Epithelial cell of proximal tubule (primary cell): ENCODE data around the gene PEAK1. TPM values are rescaled to one million over a fixed set of nuclear protein-coding genes. Genes with fewer than 3 reads are reported as not detected.

Experiments
- DNase-seq: peaks from one replicate; pipeline ENCODE4 v3.0.0-alpha.2; 2011; ENCODE audit warnings: low read depth
- H3K4me3 ChIP-seq: 2 replicates; pipeline ENCODE4 v1.5.1; 2011; ENCODE audit warnings: low read depth, mild to moderate bottlenecking, low read length
- total RNA-seq: library from RNA; depleted of rRNA; stranded (reverse); fragments of >200 nt; gene quantifications from 2 replicates; pipeline ENCODE4 v1.2.3, GENCODE V29; 2015
- TF ChIP-seq, protein P1 (sequence below): conservative IDR thresholded peaks from 2 replicates; pipeline ENCODE4 v1.5.1; 2012; ENCODE audit warnings: low read depth, mild to moderate bottlenecking, low read length

Gene PEAK1
- total RNA-seq, 1 donor from 2014 or later = 8.1 TPM

DNA sequence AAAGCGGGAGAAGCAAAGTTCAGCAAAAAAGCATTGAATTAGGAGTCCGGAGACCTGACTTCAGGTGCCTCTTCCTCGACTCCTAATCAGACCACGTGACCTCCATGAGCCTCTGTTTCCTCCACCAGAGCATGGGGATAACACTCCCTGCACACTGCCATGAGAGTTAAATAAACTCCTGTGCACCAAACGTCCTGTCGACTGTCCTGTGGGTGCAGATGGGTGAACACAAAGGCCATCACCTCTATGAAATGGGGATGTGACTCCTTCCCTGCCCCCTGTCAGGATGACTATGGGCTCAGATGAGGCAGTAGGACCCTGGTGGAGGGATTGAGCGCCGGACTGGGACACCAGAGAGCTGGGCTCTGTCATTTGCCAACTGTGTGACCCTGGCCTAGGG is 335.5 kb downstream of the PEAK1 start:
- no peak for DNase-seq
- no peak overlapping the region for H3K4me3 ChIP-seq
- TF ChIP-seq, protein P1, sequence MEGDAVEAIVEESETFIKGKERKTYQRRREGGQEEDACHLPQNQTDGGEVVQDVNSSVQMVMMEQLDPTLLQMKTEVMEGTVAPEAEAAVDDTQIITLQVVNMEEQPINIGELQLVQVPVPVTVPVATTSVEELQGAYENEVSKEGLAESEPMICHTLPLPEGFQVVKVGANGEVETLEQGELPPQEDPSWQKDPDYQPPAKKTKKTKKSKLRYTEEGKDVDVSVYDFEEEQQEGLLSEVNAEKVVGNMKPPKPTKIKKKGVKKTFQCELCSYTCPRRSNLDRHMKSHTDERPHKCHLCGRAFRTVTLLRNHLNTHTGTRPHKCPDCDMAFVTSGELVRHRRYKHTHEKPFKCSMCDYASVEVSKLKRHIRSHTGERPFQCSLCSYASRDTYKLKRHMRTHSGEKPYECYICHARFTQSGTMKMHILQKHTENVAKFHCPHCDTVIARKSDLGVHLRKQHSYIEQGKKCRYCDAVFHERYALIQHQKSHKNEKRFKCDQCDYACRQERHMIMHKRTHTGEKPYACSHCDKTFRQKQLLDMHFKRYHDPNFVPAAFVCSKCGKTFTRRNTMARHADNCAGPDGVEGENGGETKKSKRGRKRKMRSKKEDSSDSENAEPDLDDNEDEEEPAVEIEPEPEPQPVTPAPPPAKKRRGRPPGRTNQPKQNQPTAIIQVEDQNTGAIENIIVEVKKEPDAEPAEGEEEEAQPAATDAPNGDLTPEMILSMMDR = no peak

GRCh38 chr15:77083381-77084160 is 336.3 kb downstream of the PEAK1 start:
- no peak for DNase-seq
- TF ChIP-seq, protein P1 = no peak
- H3K4me3 ChIP-seq = peak overlapping the region; percentile 28

DNA sequence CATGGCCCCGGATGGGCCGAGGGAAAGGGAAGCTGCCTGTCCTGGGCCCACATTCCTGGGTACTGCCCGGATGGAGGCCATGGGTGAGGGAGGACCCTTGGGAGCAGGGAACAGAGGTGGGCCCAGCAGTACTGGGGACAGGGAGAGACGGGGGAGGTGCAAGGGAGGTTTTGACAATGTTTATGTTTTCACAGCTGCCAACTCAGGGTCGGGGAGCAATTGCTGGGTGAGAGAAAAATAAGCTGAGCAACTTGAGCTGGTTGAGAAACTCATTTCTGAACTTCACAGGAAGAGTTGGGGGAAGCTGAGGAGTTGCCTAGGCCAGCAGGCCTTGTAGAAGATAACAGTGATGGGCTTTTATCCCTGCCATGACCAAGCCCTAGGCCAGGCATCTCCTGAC is 337.9 kb downstream of the PEAK1 start:
- TF ChIP-seq, protein P1 = no peak
- no peak for DNase-seq
- no peak overlapping the region for H3K4me3 ChIP-seq

GRCh38 chr15:77076323-77076915 is 343.5 kb downstream of the PEAK1 start:
- TF ChIP-seq, protein P1 = no peak
- no peak for DNase-seq
- H3K4me3 ChIP-seq = no peak overlapping the region

DNA sequence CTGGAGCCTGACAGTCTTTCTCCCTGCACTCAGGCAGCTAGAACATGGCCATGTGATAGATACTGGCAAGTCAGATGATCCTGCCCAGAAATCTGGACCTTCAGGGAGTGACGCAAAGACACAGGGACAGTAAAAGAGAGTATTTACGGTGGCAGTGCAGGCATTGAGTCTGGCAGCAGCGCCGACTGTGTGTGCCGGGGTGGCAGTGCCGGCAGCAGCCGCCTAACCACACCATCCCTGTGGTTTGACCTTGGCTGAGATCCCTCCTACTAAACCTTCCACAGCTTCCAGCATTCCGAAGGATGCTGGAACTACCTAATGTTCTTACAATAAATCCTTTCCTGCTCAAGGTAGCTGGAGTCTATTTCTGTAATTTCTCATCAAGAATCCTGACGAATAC is 344.4 kb downstream of the PEAK1 start:
- no peak overlapping the region for H3K4me3 ChIP-seq
- TF ChIP-seq, protein P1 = no peak
- DNase-seq = no peak

DNA sequence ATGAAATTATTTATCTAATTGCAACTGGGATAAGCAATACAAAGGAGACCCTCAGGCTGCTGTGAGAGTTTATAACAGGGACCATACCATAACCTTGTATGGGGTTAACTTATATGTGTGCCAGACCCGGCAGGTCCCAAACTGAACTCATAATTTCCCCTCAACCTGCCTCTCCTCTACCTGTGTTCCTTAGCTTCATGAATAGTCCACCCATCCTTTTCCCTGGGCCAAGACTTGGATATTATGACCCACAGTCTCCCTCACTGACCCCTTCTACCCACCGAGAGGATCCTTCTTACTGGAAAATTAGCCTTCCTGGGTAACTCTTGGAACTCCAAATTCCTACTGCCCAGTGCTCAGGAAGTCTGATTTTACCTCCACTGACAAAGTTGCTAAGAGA is 345.6 kb downstream of the PEAK1 start:
- no peak overlapping the region for H3K4me3 ChIP-seq
- TF ChIP-seq, protein P1 = no peak
- DNase-seq = no peak
